ENCODE measurements around the gene IRF2BP2. TPM values are rescaled to one million over a fixed set of nuclear protein-coding genes. Genes with fewer than 3 reads are reported as not detected.

Gene IRF2BP2
- polyA plus RNA-seq, 1 experiment: 20.7 TPM

DNA sequence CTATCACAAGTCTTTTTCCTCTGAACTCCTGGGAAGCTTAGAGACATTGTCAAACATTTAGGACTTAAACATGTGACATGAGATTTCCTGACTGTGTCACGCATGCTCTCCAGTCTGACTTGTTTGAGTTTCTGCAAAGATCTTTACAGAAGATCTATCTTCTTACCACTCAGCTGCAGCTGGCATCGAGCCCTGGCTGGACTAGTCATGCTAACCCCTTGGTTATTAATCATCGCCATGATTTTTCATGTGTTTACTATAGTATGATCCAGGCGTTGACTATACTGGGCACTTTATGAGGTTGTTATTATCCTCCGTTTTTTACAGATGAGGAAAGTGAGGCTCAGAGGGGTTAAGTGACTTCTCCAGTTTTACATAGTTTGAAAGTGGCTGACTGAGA lies 18.1 kb upstream of the IRF2BP2 start:
- H3K4me3 ChIP-seq (ENCODE audit: low read depth, low read length): no peak overlapping the region
- TF ChIP-seq, protein P1, sequence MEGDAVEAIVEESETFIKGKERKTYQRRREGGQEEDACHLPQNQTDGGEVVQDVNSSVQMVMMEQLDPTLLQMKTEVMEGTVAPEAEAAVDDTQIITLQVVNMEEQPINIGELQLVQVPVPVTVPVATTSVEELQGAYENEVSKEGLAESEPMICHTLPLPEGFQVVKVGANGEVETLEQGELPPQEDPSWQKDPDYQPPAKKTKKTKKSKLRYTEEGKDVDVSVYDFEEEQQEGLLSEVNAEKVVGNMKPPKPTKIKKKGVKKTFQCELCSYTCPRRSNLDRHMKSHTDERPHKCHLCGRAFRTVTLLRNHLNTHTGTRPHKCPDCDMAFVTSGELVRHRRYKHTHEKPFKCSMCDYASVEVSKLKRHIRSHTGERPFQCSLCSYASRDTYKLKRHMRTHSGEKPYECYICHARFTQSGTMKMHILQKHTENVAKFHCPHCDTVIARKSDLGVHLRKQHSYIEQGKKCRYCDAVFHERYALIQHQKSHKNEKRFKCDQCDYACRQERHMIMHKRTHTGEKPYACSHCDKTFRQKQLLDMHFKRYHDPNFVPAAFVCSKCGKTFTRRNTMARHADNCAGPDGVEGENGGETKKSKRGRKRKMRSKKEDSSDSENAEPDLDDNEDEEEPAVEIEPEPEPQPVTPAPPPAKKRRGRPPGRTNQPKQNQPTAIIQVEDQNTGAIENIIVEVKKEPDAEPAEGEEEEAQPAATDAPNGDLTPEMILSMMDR (IDR thresholded peaks at IDR 0.05; ENCODE audit: insufficient read depth, low read depth, low read length): no peak
- POLR2A ChIA-PET: no interaction called here
- H3K36me3 ChIP-seq (ENCODE audit: control insufficient read depth, insufficient read depth, low read length): no peaks in the 10 kb centered on the region
- no peaks in the 10 kb centered on the region for H3K27me3 ChIP-seq (ENCODE audit: control insufficient read depth, insufficient read depth, low read length)
- CTCF ChIA-PET: interaction anchor here (0.6 kb wide), 1 partner anchor 125 kb away, joined by 4 read pairs; no protein-coding TSS in a partner anchor
- DNase-seq (ENCODE audit: low read depth): no peak

DNA sequence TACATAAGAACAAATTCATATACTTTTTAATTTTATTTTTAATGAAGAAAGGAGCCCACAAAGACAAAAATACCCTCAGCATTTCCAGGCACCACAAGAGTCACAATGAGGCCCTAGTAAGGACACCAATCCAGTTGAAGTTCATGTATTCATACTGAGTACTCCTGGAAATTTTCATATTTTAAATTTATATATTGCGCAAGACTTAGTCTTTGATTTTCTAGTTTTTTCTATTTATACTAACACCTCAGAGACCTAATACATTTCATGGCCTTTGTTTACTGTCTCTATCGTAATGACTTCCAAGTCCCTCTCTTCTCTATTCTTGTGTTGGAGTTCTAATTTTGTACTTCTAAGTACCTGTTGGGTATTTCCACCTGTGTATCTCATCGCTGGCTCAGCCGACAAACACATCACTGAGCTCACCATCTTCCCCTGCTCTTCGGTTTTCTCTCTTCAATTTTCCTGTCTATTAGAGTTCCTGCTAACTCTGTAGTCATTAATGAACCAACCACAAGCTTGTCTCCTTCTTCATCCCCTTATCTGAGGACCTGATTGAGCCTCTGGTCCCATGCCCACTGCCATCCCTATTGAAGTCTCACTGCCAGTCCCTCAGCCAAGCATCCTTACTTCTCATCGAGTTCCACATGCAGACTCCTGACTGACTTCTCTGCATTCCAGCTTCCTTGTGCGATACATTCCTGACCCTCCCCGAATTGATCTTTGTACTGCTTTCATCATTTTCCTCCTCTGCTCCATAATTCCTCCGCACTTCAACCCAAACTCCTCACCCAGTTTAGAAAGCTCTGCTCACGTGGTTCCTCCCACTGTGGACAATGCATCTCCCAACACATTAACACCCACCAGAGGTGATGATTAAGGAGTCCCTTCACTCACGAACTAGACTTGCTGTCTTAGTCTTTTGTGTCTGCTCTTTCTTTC lies 17.3 kb upstream of the IRF2BP2 start:
- CTCF ChIA-PET: interaction anchor here (0.6 kb wide), 1 partner anchor 125 kb away, joined by 4 read pairs; no protein-coding TSS in a partner anchor
- DNase-seq (ENCODE audit: low read depth): no peak
- TF ChIP-seq, protein P1 (IDR thresholded peaks at IDR 0.05; ENCODE audit: insufficient read depth, low read depth, low read length): no peak
- H3K27me3 ChIP-seq (ENCODE audit: control insufficient read depth, insufficient read depth, low read length): no peaks in the 10 kb centered on the region
- POLR2A ChIA-PET: no interaction called here
- H3K4me3 ChIP-seq (ENCODE audit: low read depth, low read length): no peak overlapping the region
- no peaks in the 10 kb centered on the region for H3K36me3 ChIP-seq (ENCODE audit: control insufficient read depth, insufficient read depth, low read length)

DNA sequence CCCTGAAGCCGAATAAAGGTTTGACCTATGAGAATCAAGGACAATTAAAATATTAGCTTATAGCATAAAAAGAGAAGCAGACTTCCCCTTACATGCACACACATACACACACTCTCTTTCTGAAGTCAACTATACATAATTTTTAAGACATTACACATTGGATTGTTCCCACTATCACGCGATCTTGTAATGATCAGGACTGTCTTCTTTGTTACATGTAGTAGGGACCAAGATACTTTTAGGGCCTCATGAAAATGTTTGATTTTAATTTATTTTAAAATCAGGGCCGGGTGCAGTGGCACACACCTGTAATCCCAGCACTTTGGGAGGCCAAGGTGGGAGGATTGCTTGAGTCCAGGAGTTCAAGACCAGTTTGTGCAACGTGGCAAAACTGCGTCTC lies 16.4 kb upstream of the IRF2BP2 start:
- POLR2A ChIA-PET: no interaction called here
- Histone ChIP-seq H3K36me3 (ENCODE audit: control insufficient read depth, insufficient read depth, low read length) (no peaks in the 10 kb centered on the region), H3K27me3 (ENCODE audit: control insufficient read depth, insufficient read depth, low read length) (no peaks in the 10 kb centered on the region), H3K4me3 (ENCODE audit: low read depth, low read length) (no peak overlapping the region)
- DNase-seq (ENCODE audit: low read depth): no peak
- CTCF ChIA-PET: no interaction called here
- TF ChIP-seq, protein P1 (IDR thresholded peaks at IDR 0.05; ENCODE audit: insufficient read depth, low read depth, low read length): no peak

DNA sequence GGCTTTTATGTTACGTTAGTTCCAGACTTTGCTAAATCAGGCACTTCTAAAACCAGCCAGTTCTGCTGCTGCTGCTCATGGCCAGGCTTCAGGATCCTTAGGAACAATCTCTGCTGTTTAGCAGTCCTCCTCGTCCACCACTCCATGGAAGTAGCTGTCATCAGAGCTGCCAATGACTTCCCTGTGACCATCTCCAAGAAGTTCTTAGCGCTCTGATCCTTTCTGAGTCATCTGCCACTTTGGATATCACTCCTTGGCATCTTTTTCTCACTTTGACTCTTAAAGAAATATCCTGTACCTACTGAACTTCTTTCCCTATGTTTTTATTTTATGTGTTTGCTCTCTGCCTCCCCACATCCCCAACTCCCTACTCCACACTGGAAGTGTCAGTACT lies 14.7 kb upstream of the IRF2BP2 start:
- no peak overlapping the region for H3K4me3 ChIP-seq (ENCODE audit: low read depth, low read length)
- no peaks in the 10 kb centered on the region for H3K27me3 ChIP-seq (ENCODE audit: control insufficient read depth, insufficient read depth, low read length)
- H3K36me3 ChIP-seq (ENCODE audit: control insufficient read depth, insufficient read depth, low read length): no peaks in the 10 kb centered on the region
- TF ChIP-seq, protein P1 (IDR thresholded peaks at IDR 0.05; ENCODE audit: insufficient read depth, low read depth, low read length): no peak
- ChIA-PET POLR2A (no interaction called here), CTCF (no interaction called here)
- DNase-seq (ENCODE audit: low read depth): no peak

DNA sequence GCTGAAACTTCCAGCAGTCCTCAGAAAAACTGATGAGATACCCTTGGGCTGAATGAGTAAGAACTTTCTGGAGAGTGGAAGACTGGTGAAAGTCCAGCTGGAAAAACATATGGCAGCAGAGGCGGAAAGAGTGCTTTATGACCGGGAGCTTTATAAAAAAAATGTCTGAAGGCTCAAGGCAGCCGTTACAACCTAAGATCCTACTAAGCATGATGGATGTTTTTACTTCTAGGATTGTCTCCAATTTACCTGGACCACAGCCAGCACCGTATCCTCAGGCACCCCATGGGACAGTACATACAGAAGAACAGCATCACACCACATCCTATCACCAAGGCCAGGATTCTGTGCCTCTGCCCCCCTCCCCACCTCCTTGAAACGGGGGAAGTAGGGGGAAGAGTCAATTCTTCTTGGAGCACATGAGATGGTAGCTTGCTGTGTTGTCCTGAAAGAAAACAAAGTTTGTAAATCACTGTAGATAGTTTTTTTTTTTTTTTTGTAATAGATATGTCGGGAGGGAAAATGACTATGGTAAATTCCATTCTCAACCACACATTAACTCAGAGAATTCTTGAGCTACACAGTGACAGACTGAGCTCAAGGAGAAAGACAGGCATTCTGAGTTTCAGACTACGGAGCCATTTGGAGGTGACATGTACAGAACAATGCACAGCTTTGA lies 11.8 kb upstream of the IRF2BP2 start:
- Histone ChIP-seq H3K27me3 (ENCODE audit: control insufficient read depth, insufficient read depth, low read length) (no peaks in the 10 kb centered on the region), H3K4me3 (ENCODE audit: low read depth, low read length) (no peak overlapping the region), H3K36me3 (ENCODE audit: control insufficient read depth, insufficient read depth, low read length) (no peaks in the 10 kb centered on the region)
- POLR2A ChIA-PET: interaction anchor here (0.5 to 1.0 kb wide), 4 partner anchors 8 to 881 kb away, joined by 3 to 7 read pairs (median 3); no protein-coding TSS in a partner anchor
- peak; percentile 67 for DNase-seq (ENCODE audit: low read depth)
- TF ChIP-seq, protein P1 (IDR thresholded peaks at IDR 0.05; ENCODE audit: insufficient read depth, low read depth, low read length): no peak
- CTCF ChIA-PET: interaction anchor here (0.6 to 1.5 kb wide), 3 partner anchors 8 to 863 kb away, joined by 3 to 4 read pairs (median 3); no protein-coding TSS in a partner anchor

All from BJ (cell line).